HG02938 (cell line): Measurements from ENCODE around the gene PIP5K1B.

Experiments used
- ATAC-seq: cut with Tn5 transposase; IDR thresholded peaks from one replicate; pipeline ENCODE4 v1.9.1; 2021; ENCODE audit warnings: mild to moderate bottlenecking, moderate library complexity; ENCODE audit not compliant: unreplicated experiment

The PIP5K1B gene

DNA sequence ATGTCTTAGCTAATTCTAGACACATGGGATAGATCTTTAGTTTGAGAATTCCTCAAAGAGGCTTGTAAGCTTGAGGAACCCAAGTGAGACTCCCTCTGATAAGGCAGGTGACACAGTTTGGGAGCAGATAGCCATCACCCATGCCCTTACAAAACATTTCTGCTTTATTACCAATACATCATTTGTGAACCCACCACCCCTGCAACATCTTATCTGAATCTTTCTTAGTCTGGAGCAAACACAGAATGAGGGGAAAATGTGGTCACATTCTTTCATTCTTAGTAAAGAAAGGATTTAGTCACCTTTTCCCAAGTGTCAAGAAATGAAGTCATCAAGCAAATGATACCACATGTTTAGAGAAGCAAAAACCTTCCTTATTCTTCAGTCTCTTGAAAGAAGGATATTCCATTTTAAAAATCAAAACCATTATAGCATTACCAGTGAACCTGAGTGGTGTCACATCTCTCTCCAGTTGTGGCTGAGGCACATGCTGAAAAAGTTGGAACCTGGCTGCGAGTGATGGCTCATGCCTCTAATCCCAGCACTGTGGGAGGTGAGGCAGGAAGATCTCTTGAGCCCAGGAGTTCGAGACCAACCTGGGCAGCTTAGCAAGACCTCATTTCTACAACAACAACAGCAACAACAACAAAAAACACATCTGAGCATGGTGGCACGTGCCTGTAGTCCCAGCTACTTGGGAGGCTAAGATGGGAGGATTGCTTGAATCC, 243.0 kb downstream of the PIP5K1B start:
- no peak for ATAC-seq

DNA sequence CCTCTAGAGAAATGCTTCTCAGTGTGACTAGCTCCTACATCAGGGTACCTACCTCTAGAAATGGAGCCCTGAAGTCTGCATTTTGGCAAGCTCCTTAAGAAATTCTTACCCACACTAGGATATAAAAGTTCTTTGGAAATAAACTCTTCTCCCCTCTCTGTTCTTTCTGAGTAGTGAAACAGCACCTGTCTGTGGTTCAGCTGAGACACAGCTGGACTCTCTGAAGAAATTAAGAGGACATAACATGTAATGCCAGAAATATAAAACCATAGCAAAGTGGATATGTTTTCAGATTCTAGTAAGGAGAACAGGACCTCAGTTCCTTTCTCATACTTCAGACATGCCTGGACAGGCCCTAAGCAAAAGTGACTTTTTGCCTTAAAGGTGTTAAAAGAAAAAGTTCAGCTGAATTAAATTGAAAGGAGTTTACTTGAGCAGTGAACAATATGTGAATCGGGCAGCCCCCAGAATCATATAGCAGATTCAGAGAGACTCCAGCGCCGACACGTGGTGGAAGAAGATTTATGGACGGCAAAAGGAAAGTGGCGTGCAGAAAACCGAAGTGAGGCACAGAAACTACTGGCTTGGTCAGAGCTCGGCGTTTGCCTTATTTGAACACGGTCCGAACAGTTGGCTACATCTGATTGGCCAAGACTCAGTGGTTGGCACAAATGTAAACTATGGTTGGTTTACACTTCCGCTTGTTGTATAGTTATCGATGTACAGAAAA, 244.4 kb downstream of the PIP5K1B start:
- ATAC-seq = no peak

DNA sequence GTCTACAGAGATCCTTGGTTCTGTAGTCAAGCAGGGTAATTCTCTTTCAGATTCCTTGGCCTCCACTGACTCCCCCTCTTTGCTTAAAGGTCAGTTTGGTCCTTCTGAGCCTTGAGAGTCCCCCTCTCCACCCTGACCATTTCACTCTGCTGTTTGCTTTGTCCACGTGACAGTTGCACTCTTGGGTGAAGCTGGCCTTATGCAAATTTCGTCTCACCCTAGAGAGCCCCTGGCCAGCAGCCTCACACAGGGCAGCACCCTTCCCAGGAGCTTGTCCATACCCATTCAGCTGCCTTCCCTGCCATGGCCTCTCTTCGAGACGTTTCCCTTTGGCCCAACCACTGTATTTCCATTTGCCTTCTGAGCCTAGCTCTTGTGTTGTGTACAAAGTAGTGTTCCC, 245.1 kb downstream of the PIP5K1B start:
- ATAC-seq = no peak

DNA sequence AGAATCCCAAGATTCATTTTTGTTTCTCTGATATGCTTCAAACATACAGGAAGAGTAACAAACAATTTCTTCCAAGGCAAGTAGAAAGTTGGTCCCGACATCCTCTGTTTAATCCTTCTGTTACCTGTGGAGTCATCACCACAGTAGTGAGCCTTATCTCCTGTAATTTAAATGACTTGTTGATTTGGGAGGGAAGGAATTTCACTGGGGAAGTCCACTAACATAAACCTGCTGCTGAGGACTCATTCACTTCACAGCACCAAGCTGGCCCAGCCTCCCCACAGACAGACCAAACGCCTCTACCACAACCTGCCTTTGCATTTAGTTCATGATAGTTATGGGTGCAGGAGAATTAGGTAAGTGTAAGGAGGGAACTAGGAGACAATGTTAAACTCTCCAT, 245.6 kb downstream of the PIP5K1B start:
- ATAC-seq = no peak

DNA sequence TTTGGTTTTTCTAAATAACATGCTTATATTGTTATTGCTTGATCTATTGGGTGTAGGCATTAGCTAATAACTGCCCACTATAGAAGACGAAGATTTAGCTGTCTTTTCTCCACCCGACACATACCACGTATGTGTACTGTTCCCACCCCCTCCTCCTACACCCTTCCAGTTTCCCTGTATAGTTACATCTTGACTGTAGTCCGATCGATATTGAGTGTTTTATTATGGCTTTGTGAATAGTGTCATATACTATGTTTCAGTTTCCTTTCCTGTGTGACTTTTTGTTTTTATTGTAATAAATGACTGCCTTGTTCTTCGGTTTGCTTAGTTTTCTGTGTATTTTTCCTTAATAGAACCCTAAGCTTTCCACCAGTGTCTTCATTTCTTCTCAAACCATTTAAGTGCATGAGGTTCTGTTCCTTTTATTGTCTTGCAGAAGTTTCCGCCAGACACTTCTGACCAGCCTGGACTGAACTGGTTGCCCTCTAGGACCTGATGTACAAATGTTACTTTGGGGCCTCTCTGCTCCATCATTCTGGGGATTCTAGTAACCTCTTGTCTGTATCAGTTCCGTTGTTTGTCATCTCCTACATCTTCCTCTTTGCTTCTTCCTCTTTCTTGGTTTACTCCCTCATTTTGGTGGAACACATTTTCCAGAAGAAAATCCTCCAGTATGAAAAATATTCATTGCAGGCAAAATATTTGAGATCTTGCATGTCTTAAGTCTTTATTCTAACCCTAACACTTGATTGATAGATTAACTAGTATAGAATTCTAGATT, 247.0 kb downstream of the PIP5K1B start:
- ATAC-seq = peak; percentile 73

DNA sequence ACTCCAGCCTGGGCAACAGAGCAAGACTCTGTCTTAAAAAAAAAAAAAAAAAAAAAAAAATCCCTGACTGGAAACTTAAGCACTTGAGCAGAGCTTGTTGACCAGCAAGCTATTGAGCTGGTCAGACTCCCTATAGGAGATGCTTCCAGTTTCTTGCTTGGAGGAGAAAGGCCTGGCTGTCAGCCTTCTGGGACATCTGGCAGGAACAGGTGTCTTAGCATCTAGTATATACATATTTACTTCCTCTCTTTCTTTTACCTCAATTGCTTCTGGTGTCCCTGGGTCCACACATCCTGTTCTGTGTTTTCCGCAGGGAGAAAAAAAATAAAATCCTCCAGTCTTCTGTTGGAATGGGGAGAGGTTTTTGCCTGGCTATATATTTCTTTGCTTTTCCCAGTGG, 248.7 kb downstream of the PIP5K1B start:
- ATAC-seq = no peak

DNA sequence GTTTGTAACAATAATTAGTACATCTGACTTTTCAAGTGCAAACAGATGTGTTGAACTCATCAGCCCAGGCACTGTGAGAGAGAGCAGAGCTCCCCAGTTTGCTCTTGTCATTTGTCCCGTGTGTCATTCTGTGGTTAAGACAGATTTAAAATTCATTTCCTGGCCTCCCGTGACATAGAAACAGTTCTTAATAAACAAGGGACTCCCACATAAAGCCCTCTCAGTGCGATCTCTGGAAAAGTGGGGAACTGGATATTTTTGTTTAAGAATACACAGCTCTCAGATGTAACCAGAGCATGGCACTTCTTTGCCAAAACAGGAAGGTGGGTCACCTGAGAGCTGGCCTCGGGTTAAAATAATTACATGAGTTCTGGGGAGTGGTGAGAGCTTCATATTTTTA, 250.3 kb downstream of the PIP5K1B start:
- peak; percentile 44 for ATAC-seq

DNA sequence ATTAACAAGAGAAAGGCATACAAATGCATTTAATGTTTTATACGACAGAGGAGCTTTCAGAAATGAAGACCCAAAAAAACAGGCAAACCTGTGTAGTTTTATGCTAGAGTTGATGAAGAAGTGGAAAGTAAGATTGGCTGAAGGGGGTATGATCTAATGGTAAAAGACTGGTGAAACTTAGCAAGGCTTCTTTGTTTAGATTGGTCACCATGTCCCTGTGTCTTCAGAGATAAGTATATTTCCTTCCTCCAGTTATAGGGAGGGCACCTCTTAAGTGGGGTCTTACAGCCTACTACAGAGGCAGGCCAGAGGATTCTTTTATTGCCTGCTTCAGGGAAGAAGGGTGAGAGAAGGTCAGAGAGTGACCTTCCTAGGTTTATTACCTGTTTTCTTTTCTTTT, 252.4 kb downstream of the PIP5K1B start:
- ATAC-seq = no peak

DNA sequence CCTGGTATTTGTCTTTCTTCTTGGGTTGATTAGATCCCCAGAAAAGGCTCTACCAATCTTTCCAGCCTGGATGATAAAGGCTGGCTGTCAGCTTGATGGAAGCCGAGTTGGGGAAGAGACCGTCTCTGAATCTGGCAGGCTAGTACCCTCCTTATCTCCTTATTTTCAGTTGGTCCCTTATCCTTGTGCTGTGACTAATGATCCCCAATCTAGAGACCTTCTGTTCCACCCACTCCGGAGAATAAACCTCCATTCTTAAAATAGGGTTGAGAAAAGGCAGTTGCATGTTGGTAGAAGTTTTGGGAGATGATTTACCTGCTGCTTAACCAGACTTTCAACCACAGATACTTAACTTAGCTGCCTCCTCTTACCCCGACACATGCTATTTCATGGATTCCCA, 256.5 kb downstream of the PIP5K1B start:
- ATAC-seq = peak; percentile 64

DNA sequence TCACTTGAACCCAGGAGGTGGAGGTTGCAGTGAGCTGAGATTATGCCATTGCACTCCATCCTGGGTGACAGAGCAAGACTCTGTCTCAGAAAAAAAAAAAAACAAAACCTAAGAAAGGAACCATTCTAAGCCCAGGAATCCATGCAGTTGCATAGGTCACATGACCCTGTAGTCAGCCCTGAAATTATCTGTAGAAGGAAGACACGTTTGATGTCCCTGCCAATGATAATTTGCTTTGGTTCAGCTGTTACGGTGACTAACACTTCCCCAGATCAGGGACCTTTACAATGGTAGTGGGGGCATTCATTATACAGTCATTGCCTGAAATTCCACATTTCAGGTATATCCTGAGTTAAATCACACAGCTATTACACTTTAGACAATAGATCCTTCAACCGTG, 258.4 kb downstream of the PIP5K1B start:
- ATAC-seq = no peak

DNA sequence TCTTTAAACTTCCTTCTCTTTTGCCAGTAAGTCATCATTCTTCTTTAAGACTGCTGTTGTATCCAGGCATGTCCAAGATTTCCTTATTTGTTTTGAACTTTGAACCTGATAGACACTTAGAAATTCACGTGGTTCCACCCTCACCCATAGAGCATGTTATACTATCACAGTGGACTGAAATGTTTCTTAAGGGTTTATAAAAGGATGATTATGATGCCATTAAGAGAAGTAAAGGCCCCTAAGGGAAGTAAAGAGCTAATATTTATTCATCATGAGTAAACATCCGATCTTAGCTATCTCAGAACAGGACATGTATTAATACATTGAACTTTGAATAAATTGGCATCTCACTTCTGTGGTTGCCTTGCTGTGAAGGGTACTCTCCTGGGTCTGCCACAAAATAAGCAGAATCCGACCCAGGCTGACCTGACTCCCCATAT, 259.1 kb downstream of the PIP5K1B start:
- no peak for ATAC-seq

DNA sequence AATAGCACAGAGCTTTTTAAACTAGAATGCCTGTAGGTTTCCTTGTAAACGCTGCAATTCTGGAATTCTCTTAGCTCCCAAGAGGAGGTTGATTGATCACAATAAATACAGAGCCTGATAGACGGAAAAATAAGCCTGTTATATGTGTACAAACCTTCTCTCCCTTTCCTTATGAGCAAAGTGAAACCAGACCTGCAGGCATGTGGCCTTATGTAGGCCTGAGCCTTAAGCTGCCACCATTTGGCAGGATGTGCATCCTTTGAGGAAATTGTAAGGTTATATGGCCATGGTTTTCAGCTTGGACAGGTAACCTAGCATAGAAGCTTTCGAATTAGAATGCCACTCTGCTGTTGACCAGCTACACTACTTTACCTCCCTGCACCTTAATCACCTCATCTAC, 259.7 kb downstream of the PIP5K1B start:
- no peak for ATAC-seq

DNA sequence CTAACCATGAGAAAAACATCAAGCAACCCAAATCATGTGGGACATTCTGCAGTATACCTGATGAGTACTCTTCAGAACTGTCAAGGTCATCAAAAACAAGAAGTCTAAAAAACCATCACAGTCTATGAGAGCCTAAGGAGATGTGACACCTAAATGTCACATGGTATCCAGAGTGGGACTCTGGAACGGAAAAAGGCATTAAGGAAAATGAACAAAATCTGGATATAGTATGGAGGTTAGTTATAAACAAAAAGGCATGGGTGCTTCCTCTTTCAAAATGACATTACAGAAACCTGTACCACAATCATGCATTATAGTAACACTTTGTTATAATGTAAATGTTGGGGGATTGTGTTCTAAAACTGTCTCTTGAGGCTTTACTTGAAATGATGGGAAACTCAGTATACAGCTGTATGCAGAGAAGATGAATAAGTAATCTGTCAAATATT, 261.5 kb downstream of the PIP5K1B start:
- peak; percentile 61 for ATAC-seq

DNA sequence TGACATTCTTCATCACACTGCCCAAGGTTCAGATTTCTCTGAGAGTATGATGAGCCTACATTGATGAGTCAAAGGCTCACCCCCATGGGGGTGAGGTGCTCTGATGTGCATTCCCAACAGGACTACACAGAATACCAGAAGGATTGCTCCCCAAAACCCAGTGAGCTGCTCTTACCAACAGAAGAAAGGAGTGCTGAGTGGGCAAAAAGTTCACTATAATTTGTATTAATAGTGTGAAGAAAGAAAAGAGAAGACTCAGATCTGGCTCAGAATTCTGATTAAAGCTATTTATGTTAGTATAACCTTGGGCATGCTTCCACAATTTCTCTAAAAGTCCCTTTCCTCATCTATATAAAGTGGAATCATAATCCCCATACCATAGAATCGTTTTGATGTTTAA, 262.8 kb downstream of the PIP5K1B start:
- ATAC-seq = no peak

DNA sequence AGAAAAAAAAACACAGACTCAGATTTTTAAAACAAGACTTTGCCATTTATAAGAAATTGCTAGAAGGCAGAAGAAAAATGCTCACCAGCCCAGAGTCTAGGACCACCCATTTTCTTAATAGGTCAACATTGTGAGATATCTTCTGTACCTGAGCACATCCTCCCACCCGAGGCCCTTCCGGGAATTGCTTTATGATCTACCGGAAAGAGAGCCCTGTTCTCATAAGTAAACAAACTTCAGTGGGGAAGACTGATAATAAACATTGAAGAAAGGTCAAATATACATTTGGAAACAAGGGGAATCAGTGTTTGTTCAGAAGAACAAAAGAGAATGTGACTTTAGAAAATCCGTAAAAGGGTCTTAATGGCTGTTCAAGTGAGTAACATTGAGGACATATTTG, 264.5 kb downstream of the PIP5K1B start:
- no peak for ATAC-seq

DNA sequence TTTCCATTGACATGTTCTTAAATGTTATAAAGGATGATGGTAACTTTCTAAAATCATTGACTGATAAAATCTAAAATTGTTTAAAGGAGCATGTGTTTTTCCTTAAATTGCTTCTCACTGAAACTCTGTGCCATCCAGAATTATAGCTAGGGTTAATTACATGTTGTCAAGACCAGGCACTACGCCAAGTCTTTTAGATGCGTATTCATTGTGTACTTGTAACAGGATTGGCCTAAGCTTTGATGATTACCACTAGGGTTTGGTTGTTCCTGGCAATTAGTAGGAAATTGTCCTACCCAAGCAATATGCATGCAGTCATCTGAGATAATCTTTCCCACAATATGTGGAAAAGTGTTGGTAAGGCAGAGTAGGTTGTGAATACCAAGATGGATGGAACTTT, 265.1 kb downstream of the PIP5K1B start:
- ATAC-seq = no peak

DNA sequence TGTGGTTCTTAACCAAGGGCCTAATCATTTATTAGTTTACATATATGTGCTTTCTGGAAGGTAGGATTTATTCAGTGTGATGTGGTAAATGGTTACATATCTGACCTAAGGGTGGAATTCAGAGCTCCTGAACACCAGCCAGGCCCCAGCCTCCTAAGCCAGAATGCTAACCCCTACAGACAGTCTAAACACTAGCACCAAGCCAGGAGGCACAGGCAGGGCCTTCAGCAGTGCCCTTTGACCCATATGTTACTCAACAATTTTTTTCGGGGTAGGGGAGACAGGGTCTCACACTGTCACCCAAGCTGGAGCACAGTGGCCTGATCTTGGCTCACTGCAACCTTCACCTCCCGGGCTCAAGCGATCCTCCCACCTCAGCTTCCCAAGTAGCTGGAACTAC, 268.6 kb downstream of the PIP5K1B start:
- no peak for ATAC-seq

DNA sequence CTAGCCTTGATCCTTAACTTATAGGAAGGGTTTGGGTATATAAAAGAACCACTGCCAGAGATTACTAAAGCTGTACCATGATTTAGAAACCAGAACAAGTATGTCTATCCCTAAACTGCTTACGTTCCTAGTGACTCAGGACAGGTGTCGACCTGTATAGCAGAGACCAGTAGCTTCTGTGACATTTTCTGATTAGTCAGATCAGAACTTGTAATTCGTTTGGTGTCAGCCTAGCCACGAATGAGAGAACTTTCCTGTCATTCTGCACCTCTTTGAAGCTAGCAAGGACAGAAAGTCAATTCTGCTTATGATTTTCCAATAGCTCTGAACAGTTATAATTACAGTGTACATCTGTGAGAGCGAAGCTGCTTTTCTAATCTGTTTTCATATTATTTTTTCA, 269.4 kb downstream of the PIP5K1B start:
- ATAC-seq = peak; percentile 88

DNA sequence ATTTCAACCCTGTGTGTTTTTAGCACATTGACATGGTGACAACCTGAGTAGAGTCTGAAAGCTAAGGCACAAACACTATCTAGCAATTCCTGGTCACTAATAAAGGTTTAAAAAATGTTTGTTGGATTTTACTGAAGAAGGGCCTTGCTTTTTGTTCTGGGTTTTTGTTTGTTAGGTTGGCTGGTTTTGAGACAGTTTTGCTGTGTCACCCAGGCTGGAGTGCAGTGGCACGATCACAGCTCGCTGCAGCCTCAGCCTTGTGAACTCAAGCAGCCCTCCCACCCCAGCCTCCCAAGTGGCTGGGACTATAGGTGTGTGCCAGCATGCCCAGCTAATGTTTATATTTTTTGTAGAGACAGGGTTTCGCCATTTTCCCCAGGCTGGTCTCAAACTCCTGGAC, 269.9 kb downstream of the PIP5K1B start:
- no peak for ATAC-seq

DNA sequence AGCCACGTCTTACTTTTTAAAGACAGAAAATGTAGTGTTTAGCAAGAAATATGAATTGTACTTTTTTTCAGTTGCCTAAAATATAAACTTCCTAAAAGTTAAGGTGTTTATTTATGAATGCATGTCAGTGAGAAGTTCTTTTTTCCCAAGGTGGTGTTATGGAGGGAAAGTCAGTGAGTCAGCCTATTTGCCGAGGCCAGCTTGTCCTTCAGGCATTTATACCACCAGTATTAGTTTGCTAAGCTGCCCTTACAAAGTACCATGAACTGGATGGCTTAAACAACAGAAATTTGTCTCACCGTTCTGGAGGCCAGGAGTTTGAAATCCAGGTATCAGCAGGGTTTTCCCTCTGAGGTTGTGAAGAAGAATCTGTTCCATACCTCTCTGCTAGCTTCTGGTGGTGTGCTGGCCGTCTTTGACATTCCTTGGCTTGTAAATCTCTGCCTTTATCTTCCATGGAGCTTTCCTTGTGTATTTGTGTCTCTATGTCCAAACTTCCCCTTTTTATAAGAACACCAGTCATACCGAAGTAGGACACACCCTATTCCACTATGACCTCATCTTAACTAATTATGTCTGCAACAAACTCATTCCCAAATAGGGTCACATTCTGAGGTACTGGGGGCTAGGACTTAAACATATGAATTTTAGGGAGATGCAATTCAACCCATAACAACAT, 270.5 kb downstream of the PIP5K1B start:
- ATAC-seq = no peak

DNA sequence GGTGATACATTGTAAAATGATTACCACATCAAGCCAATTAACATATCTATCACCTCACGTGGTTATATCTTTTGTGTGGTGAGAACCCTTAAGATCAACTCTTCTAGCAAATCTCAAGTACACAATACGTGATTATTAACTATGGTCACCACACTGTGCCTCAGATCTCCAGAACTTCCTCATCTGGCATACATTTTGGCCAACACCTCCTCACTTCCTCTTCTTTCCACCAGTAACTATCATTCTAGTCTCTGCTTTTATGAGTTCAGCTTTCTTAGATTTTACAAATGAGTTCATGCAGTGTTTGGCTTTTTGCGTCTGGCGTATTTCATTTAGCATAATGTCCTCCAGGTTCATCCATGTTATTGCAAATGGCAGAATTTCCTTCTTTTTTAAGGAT, 273.0 kb downstream of the PIP5K1B start:
- ATAC-seq = peak; percentile 37
